PC-3 (cell line): ENCODE data around the gene SF3B6. TPM values are rescaled to one million over a fixed set of nuclear protein-coding genes. Genes with fewer than 3 reads are reported as not detected.

Source experiments
- ATAC-seq: fragments of 200-7000 bp; cut with Tn5 transposase; 2 replicates; pipeline ENCODE4 v1.9.1; 2020; ENCODE audit warnings: mild to moderate bottlenecking, moderate library complexity
- BruUV-seq: library from RNA; stranded (reverse); fragments of 400-500 nt; replicated peaks from 2 replicates; lab custom pipeline; 2021; lab: Mats Ljungman, UMichigan
- CTCF ChIA-PET: fragments of 300-600 bp; sonication (Branson Sonifier 250); formaldehyde crosslinking; loops from one replicate; lab custom pipeline; 2022; ENCODE audit warnings: antibody characterized with exemption; lab: Charles Lee
- POLR2A ChIA-PET: fragments of 300-600 bp; sonication (Branson Sonifier 250); formaldehyde crosslinking; loops from one replicate; lab custom pipeline; 2022; ENCODE audit warnings: antibody characterized with exemption; ENCODE audit not compliant: unreplicated experiment; lab: Charles Lee
- DNase-seq: peaks from one replicate; pipeline ENCODE4 v3.0.0-alpha.2; 2015
- H2AFZ ChIP-seq: fragments of 300-600 bp; sonication (generic); 2 replicates; pipeline ENCODE4 v1.6.0; 2016; ENCODE audit warnings: antibody characterized with exemption, low read length
- H3F3A ChIP-seq: fragments of 300-600 bp; sonication (generic); one replicate; pipeline ENCODE4 v1.6.0; 2017; ENCODE audit warnings: antibody characterized with exemption, low read length, control low read depth, mild to moderate bottlenecking; ENCODE audit not compliant: unreplicated experiment
- H3K27ac ChIP-seq: fragments of 300-600 bp; sonication (generic); 2 replicates; pipeline ENCODE4 v1.5.1; 2016; ENCODE audit warnings: mild to moderate bottlenecking, low read length
- H3K27me3 ChIP-seq: fragments of 300-600 bp; sonication (generic); 2 replicates; pipeline ENCODE4 v1.6.1; 2016; ENCODE audit warnings: low read length, mixed read lengths
- H3K36me3 ChIP-seq: fragments of 300-600 bp; sonication (generic); 2 replicates; pipeline ENCODE4 v1.6.1; 2016; ENCODE audit warnings: low read depth, mixed run types, low read length, mixed read lengths
- H3K4me1 ChIP-seq: fragments of 300-600 bp; sonication (generic); 2 replicates; pipeline ENCODE4 v1.5.1; 2016; ENCODE audit warnings: low read length; ENCODE audit not compliant: insufficient read depth
- H3K4me2 ChIP-seq: fragments of 300-600 bp; sonication (generic); 2 replicates; pipeline ENCODE4 v1.6.0; 2016; ENCODE audit warnings: low read length
- H3K4me3 ChIP-seq: fragments of 300-600 bp; sonication (generic); 2 replicates; pipeline ENCODE4 v1.5.1; 2016; ENCODE audit warnings: mild to moderate bottlenecking, low read length, mixed read lengths
- H3K79me2 ChIP-seq: fragments of 300-600 bp; sonication (generic); 2 replicates; pipeline ENCODE4 v1.6.1; 2017; ENCODE audit warnings: low read length, mixed read lengths
- H3K9ac ChIP-seq: fragments of 300-600 bp; sonication (generic); 2 replicates; pipeline ENCODE4 v1.6.0; 2016; ENCODE audit warnings: mild to moderate bottlenecking, low read length
- H3K9me2 ChIP-seq: fragments of 300-600 bp; sonication (generic); replicated peaks from 2 replicates; pipeline ENCODE4 v1.6.1; 2016; ENCODE audit warnings: mixed run types, low read length, mixed read lengths
- H3K9me3 ChIP-seq: fragments of 300-600 bp; sonication (generic); 2 replicates; pipeline ENCODE4 v1.6.1; 2016; ENCODE audit warnings: low read length, mixed read lengths
- H4K20me1 ChIP-seq: fragments of 300-600 bp; sonication (generic); 2 replicates; pipeline ENCODE4 v1.6.1; 2016; ENCODE audit warnings: low read length, mixed read lengths
- CTCF ChIP-seq: fragments of 300-600 bp; sonication (generic); conservative IDR thresholded peaks from 2 replicates; pipeline ENCODE4 v1.5.1; 2017; ENCODE audit warnings: antibody characterized with exemption, low read depth, mild to moderate bottlenecking, low read length
- EZH2 ChIP-seq: fragments of 300-600 bp; sonication (generic); IDR thresholded peaks from one replicate; pipeline ENCODE4 v1.6.1; 2017; ENCODE audit warnings: antibody characterized with exemption, mild to moderate bottlenecking, low read length; ENCODE audit not compliant: unreplicated experiment
- EZH2phosphoT487 ChIP-seq: fragments of 300-600 bp; sonication (generic); IDR thresholded peaks from 2 replicates; pipeline ENCODE4 v1.6.1; 2018; ENCODE audit warnings: mild to moderate bottlenecking, antibody characterized with exemption, low read length, borderline replicate concordance
- intact Hi-C: fragments of 100-400 bp; cut with micrococcal nuclease; formaldehyde crosslinking; loops from 2 replicates; pipeline ENCODE4 v1.9.0; 2023
- total RNA-seq: library from RNA; depleted of rRNA; stranded (reverse); fragments of >200 nt; gene quantifications from 2 replicates; pipeline ENCODE4 v1.2.3, GENCODE V29; 2014

SF3B6 gene
- total RNA-seq, 1 experiment from 2014 or later, result 220 TPM

- Histone ChIP-seq H3K79me2 (peaks cover 18% of the 10 kb centered on the region), H3K9ac (no peak within 1 kb of the TSS), H3K27me3 (no peaks in the 10 kb centered on the region), H3K4me1 (peaks cover 11% of the 10 kb centered on the region), H3K27ac (no peak within 1 kb of the TSS), H2AFZ (peak within 1 kb of the TSS; percentile 88), H3K9me2 (no peaks in the 10 kb centered on the region), H3K36me3 (no peaks in the 10 kb centered on the region), H3F3A (no peaks in the 10 kb centered on the region), H3K4me2 (peak within 1 kb of the TSS; percentile 84), H3K9me3 (no peaks in the 10 kb centered on the region), H3K4me3 (peak within 1 kb of the TSS; percentile 64), H4K20me1 (no peaks in the 10 kb centered on the region)
- POLR2A ChIA-PET, result no interaction called here
- no TSS peak for BruUV-seq
- no peak for TF ChIP-seq EZH2
- no peak for TF ChIP-seq CTCF
- TF ChIP-seq EZH2phosphoT487, result no peak
- ATAC-seq (peak; percentile 4; the same call in 1 of the 2 replicates), DNase-seq (peak; percentile 50)
- CTCF ChIA-PET, result no interaction called here
- intact Hi-C loops, result no loop called here
These were observed 26.6 kb downstream of the SF3B6 start, which contains the start of gene FKBP1B for GRCh38 chr2:24049485-24050021. FKBP1B (plus strand) TSS chr2:24049741; CDS start chr2:24049850, 109 bp downstream.

GRCh38 chr2:24048769-24049484 is 27.2 kb downstream of the SF3B6 start:
- TF ChIP-seq CTCF, result no peak
- TF ChIP-seq EZH2phosphoT487, result no peak
- no peak for TF ChIP-seq EZH2
- DNase-seq (no peak), ATAC-seq (no peak)
- no peaks in the 10 kb centered on the region for H3K36me3 ChIP-seq
- H3K9me3 ChIP-seq, result no peaks in the 10 kb centered on the region
- no peaks in the 10 kb centered on the region for H4K20me1 ChIP-seq
- H3K27ac ChIP-seq, result no peak overlapping the region
- no peaks in the 10 kb centered on the region for H3F3A ChIP-seq
- H3K4me2 ChIP-seq, result peak overlapping the region; percentile 84
- ChIA-PET CTCF (no interaction called here), POLR2A (no interaction called here)
- peak overlapping the region; percentile 64 for H3K4me3 ChIP-seq
- no peaks in the 10 kb centered on the region for H3K27me3 ChIP-seq
- intact Hi-C loops, result no loop called here
- BruUV-seq, result no TSS peak
- H3K4me1 ChIP-seq, result peaks cover 11% of the 10 kb centered on the region
- peaks cover 22% of the 10 kb centered on the region for H3K79me2 ChIP-seq
- H3K9me2 ChIP-seq, result no peaks in the 10 kb centered on the region
- H2AFZ ChIP-seq, result peak overlapping the region; percentile 88
- H3K9ac ChIP-seq, result no peak overlapping the region

GRCh38 chr2:24047703-24048033 is 28.5 kb downstream of the SF3B6 start:
- ATAC-seq, result peak; percentile 7
- Histone ChIP-seq H3K9me3 (no peaks in the 10 kb centered on the region), H2AFZ (peak overlapping the region; percentile 100), H3K9ac (peak overlapping the region; percentile 40; the same call in 1 of the 2 replicates), H3K4me3 (peak overlapping the region; percentile 91; the same call in 1 of the 2 replicates), H3K27ac (no peak overlapping the region), H3K4me1 (peaks cover 11% of the 10 kb centered on the region), H3K36me3 (no peaks in the 10 kb centered on the region), H3K9me2 (no peaks in the 10 kb centered on the region), H3K27me3 (no peaks in the 10 kb centered on the region), H3F3A (no peaks in the 10 kb centered on the region), H3K79me2 (peaks cover 33% of the 10 kb centered on the region), H4K20me1 (no peaks in the 10 kb centered on the region), H3K4me2 (peak overlapping the region; percentile 81)
- no peak for DNase-seq
- no peak for TF ChIP-seq EZH2phosphoT487
- TF ChIP-seq CTCF, result no peak
- TF ChIP-seq EZH2, result no peak
- TSS peak; percentile 94 for BruUV-seq
- ChIA-PET POLR2A (interaction anchor here (0.6 to 0.8 kb wide), 3 partner anchors 32 to 611 kb away, joined by 3 to 4 read pairs (median 3); partner anchors contain the start of gene ATAD2B), CTCF (interaction anchor here (0.6 kb wide), 1 partner anchor 29 kb away, joined by 3 read pairs; no protein-coding TSS in a partner anchor)
- intact Hi-C loops, result loop anchor here (1.0 kb wide), 3 partner anchors 29 to 59 kb away; partner anchors contain the start of gene SF3B6
